GM19463 (cell line): ENCODE results near the gene PRAC1.

Experiments used
- ATAC-seq: cut with Tn5 transposase; IDR thresholded peaks from one replicate; pipeline ENCODE4 v1.9.1; 2021; ENCODE audit warnings: mild to moderate bottlenecking, moderate library complexity; ENCODE audit not compliant: unreplicated experiment

PRAC1 gene

GRCh38 chr17:48747445-48748363 lies 25.4 kb upstream of the PRAC1 start:
- no peak for ATAC-seq

DNA sequence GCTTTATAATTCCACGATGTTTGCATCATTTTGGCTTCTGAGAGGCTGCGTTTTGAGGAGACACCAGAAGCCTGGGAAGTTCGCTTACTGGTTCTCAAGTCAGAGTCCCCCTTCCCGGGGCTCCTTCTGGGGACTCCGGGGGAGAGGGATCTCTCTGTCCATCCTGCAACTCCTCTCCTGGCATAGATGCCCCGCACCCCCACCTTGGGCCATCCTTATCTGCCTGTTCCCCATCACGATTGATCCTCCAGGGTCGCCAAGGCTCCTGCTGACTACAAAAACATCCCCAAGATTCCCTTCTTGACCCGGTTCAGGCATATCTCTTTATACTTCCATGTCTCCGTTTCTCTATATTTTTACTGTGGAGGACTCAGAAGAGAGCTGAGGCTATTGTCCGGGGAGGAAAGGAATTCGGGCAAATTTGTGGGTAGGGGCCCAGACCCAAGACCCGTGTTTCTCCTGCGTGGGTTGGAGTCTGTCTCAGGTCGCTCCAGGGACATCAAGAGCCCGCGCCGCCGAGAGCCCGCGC lies 24.7 kb upstream of the PRAC1 start:
- ATAC-seq = no peak

DNA sequence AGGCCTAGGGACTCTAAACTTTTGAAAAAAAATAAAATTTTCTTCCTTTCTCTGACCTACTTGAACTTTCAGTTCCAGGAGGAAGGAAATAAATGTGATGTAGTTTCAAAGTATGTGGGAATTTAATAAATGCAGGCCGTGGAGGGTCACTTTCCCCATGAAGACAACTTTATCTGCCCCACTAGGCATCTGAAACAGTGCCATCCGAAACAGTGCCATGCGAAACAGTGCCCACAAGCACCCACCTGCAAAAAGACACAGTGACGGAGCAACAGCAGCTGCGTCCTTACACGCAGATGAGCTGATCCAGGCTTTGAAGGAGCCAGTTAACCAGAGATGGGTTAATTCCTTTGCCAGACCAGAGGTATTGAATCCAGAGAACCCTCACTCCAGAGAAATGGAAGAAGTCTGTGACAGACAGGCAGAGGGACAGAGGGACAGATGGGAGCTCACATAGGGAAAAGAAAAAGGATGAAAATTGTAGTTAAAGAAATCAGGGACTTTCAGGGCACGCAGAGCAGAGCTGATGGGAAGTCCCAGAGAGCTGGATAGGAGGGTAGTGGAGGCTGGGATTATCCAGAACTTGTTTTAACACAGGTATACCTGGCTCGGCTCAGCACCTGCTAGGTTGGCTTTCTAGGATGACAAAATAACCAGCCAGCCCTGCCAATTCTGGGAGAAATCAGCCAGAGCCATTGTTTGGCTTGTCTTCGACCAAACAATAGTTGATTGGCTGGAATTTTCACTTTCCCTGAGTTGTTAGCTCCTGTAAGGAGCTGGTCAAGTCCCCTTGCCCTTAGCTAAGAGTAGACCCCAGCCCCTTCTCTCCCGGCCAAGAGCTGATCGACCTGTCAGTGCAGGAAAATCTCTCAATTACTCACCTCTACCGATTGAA lies 23.3 kb upstream of the PRAC1 start:
- ATAC-seq = no peak

- ATAC-seq = no peak
Observed at GRCh38 chr17:48740537-48740936, 18.2 kb upstream of the PRAC1 start.

DNA sequence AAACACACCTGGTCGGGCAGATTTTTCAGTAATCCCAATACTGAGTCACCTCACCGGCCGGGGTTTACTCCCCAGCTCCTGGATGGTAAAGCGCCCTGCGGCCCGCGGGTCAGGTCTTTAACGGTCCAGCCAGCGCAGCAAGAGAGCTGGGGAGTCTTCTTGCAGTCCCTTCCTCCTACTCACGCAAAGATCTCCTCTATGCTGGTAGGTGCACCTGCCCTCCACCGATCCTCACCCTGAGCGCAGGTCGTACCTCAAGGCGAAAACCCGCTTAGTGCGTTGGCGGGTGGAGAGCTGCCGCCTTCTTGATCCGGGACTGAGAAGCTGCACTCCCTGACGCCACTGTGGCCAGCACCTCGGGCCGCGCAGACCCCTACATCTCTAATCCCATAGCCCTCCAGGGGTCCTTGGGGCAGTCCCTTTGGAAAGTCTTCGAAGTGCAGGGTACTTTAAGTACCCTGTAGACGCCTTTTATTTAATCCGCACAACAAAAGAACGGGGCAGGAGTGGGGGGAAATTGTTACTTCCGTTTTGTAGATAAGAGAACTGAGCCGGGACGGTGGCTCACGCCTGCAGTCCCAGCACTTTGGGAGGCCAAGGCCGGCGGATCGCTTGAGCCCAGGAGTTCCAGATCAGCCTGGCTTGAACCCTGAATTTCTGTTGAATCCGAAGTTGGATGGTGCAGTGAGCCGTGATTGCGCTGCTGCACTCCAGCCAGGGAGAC lies 16.6 kb upstream of the PRAC1 start:
- no peak for ATAC-seq

- no peak for ATAC-seq
Observed at GRCh38 chr17:48738424-48738802, 16.1 kb upstream of the PRAC1 start.

GRCh38 chr17:48737330-48738043 lies 15.2 kb upstream of the PRAC1 start:
- no peak for ATAC-seq

- ATAC-seq = no peak
Observed at GRCh38 chr17:48735062-48735351, 12.7 kb upstream of the PRAC1 start.

DNA sequence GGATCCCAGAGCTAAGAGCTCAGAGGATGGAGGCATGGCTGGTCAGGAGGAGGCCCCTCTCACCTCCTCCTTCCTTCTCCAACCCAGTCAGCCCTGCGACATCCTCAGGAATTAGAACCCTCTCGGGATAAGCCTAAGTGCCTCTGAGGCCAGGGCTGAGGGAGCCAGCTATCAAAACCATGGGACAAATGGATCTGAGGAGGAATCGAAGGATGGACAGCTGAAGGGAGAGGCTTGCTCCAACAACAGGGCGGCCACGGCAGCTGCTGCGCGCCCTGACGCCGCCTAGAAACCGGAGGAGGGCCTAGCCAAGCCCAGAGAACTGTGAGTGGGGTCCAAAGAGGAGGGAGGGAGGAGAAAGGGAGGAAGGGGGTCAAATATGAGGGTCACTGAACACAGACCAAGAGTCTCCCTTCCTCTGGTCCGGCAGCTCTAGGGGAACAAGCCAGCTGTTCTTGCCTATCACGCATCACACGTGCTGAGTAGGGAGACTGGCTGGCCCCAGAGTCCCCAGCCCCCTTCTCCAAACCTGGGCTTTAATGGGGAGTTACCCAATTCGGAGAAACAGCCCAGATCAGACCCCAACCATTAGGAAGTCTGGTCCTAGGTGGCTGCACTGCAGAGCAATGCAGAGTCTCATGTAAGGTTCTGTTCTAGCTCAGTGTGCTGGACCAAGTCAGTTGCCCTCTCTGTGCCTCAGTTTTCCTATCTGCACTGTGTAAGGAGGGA lies 12.2 kb upstream of the PRAC1 start:
- no peak for ATAC-seq

DNA sequence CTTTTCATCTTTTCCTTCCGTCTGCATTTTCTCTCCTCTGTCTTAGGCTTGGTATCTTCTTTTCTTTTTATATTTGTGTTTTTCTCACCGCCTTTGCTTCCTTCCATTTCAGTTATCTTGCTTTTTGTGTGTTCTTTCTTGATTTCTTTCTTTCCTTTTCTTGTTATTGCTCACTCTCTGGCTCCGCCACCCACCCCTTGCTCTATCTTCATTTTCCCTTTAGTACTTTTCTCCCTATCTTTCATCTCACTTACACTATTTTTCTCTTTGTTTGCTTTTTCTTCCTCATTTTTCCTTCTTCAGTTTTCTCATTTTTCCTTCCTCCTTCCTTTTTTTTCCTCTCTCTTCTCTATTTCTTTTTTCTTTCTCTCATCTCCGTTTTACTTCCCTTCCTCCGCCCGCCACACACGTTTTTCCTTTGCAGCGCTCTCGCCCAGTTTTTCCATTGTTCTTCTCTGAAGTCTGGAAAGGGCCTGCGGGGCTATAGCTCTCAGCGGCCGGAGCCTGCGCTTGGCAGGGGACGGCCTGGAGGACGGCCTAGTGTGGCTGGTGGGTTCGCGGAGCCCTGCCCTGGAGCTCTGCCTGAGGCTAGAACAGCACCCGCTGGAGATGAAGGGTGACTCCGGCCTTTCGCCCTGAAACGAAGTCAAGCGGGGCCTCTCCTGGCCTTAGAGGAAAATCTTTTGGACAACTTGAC lies 11.5 kb upstream of the PRAC1 start:
- no peak for ATAC-seq

- no peak for ATAC-seq
Observed at GRCh38 chr17:48732688-48733629, 10.6 kb upstream of the PRAC1 start.

DNA sequence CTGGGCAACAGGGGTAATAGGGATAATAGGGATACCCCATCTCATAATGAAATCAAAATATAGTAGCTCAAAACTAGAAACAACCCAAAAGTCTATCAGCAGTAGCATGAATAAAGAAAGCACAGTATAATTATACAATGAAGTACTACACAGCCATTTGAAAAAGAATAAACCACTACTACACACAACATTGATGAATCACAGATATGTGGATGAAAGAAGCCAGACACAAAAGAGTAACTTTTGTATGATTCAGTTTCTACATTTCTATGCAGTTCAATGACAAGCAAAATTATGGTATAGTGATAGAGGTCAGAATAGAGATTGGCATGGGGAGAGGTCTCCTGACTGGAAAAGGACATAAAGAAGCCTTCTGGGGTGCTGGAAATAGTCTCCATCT lies 9.0 kb upstream of the PRAC1 start:
- no peak for ATAC-seq

- no peak for ATAC-seq
Observed at GRCh38 chr17:48730240-48730550, 7.9 kb upstream of the PRAC1 start.

GRCh38 chr17:48729335-48730239 lies 7.3 kb upstream of the PRAC1 start:
- no peak for ATAC-seq

DNA sequence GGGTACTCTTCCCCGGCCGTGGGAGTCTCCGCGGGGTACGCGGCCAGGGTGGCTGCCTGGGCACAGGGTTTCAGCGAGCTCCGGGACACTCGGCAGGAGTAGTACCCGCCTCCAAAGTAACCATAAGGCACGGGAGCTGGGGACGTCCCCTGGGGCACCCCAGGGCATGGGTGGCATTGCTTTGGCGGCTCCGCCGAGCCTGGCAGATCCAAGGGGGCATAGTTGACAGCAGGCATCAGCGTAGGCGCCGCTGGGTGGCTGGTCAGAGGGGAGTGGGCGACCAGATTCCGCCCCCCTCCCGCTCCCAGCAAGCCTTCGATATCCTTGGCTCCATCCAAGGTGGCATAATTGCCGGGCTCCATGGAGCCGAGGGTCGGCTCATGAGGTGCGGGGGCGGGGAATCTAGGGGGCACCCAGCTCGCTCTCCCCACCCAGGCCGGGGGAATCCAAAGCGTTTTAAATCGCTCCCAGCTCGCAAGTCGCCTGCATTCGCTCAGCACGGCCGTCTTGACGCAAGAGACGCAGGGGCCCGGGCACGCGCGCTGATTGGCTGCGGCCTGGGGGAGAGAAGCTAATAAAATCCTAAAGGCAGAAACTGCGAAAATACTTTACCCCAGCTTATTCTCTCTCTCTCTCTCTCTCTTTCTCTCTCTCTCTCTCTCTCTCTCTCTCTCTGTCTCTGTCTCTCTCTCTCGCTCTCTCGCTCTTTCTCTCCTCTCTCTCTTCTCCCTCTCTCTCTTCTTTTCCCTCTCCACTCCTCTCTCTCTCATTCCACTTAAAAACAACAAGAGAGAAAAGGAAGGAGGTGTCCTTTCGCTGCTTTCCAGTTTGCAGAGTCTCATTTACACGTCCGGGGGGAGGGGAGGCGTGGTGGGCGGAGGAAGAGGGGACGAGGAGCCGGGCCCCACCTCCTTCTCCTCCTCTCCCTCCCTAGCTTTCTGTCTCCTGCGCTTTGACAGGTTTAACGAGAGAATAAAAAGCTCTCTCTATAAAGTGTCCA lies 6.2 kb upstream of the PRAC1 start, which contains the start of gene HOXB13:
Gene HOXB13, minus strand, starts transcription at position 519 of the 1,000 bp plus-strand sequence. Its CDS starts 157 bp downstream, at position 362.
- ATAC-seq = no peak
